Tongue (tissue), 2 donors: ENCODE data around the gene COPS7B. TPM values are rescaled to one million over a fixed set of nuclear protein-coding genes. Genes with fewer than 3 reads are reported as not detected.
A peak's percentile ranks its signal among the peaks of the same experiment; 100 is the strongest.
"Not testable (repeated sequence)": the region's sequence is repeated elsewhere in the genome, so short reads cannot be mapped to it uniquely, and the experiment has no call there.

ENCODE experiments used
- DNase-seq: peaks from one replicate; pipeline ENCODE4 v3.0.0-alpha.2; 2015
- total RNA-seq: library from RNA; depleted of rRNA; stranded (reverse); fragments of >200 nt; gene quantifications from one replicate; pipeline ENCODE4 v1.2.3, GENCODE V29; 2014

Gene COPS7B
- total RNA-seq: 22.5 TPM

DNA sequence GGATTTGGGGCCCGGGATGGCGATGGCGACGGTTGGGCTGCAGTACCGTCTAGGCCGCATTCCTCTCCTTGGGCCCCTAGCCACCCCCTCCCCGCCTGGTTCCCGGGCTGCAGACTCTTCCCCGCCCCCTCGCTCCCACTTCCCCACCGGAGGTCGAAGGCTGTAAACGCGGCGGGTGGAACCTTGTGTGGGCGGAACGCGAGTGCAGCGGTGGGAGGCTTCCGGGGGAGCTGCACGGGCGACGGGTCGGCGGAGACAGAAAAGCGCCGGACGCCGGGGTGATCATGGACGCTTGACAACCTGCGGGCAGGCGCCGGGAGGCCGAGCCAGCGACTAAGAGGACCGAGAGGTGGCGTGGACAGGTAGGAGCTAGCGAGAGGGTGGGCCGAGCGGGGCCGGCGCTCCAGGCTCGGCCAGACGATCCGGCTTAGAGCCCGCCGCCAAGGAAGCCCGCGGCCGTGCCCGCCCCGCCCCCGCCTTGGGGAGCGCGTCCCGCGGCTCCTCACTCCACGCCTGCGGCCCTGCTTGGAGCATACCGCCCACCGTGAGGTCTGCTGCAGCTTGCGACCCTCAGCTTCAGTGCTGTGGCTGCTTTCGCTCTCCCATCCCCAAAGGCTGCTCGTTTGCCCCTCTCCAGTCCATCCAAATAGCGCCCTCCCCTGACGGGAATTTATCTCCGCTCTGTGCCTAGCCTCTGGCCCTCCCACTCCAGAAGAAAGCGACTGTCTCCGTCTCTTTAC is at the start of gene COPS7B:
TSS of gene COPS7B (plus strand) at position 269 of the 740 bp plus-strand sequence. CDS start 2,126 bp downstream, outside the sequence.
- peak; percentile 91 for DNase-seq

GRCh38 chr2:231737761-231738160 is 48.5 kb upstream of the COPS7B start:
- DNase-seq: no peak

GRCh38 chr2:231743376-231744116 is 42.7 kb upstream of the COPS7B start:
- DNase-seq: no peak

GRCh38 chr2:231745303-231746038 is 40.8 kb upstream of the COPS7B start:
- no peak for DNase-seq

DNA sequence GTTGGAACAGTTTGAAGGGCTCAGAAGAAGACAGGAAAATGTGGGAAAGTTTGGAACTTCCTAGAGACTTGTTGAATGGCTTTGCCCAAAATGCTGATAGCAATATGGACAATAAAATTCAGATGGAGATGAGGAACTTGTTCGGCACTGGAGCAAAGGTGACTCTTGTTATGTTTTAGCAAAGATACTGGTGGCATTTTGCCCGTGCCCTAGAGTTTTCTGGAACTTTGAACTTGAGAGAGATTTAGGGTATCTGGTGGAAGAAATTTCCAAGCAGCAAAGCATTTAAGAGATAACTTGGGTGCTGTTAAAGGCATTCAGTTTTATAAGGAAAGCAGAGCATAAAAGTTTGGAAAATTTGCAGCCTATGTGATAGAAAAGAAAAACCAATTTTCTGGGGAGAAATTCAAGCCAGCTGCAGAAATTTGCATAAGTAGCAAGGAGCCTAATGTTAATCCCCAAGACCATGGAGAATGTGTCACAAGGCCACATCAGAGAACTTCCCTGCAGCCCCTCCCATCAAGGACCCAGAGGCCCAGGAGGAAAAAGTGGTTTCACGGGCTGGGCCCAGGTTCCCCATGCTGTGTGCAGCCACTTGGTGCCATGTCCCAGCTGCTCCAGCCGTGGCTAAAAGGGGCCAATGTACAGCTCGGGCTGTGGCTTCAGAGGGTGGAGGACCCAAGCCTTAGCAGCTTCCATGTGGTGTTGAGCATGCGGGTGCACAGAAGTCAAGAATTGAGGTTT is 37.9 kb upstream of the COPS7B start:
- not testable (repeated sequence) for DNase-seq

DNA sequence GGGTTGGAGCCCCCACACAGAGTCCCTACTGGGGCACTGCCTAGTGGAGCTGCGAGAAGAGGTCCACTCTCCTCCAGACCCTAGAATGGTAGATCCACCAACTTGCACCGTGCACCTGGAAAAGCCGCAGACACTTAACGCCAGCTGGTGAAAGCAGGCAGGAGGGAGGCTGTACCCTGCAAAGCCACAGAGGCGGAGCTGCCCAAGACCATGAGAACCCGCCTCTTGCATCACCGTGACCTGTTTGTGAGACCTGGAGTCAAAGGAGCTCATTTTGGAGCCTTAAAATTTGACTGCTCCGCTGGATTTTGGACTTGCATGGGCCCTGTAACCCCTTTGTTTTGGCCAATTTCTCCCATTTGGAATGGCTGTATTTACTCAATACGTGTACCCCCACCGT is 37.2 kb upstream of the COPS7B start:
- not testable (repeated sequence) for DNase-seq

- DNase-seq: no peak
Measured at GRCh38 chr2:231751042-231751815, 35.0 kb upstream of the COPS7B start.

GRCh38 chr2:231752061-231752460 is 34.2 kb upstream of the COPS7B start:
- no peak for DNase-seq

DNA sequence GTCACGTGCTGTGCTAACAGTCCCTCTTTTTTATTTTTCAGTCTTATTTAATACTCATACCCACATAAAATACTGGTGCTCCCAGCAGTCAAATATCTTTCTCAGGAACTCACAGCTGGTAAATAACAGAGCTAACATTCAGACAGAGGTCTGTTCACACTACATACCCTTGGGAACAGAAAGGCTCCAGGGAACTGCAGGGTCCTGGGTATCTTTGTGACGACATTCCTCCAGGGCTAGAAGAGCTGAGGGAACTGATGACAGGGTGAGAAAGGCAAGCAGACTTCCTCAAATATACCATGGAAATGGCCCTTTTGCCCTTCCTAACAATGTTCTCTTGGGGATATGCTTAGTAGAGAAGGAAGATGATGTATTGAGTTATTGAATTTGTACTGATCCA is 24.5 kb upstream of the COPS7B start:
- DNase-seq: no peak

- DNase-seq: no peak
Measured at GRCh38 chr2:231764124-231764523, 22.1 kb upstream of the COPS7B start.

DNA sequence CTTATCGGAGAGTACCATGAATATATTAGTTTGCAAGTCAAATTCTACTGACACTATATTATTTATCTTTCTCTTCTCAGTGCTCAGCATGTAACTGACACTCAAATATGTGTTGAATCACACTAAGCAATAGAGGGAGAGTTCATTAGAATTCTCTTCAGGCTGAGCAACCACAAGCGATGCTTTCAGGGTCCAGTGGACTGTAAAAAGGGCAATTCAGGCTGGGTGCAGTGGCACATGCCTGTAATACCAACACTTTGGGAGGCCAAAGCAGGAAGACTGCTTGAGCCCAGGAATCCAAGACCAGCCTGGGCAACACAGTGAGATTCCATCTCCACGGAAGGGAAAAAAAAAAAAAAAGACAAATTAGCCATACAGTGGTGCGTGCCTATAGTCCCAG is 21.5 kb upstream of the COPS7B start:
- no peak for DNase-seq

DNA sequence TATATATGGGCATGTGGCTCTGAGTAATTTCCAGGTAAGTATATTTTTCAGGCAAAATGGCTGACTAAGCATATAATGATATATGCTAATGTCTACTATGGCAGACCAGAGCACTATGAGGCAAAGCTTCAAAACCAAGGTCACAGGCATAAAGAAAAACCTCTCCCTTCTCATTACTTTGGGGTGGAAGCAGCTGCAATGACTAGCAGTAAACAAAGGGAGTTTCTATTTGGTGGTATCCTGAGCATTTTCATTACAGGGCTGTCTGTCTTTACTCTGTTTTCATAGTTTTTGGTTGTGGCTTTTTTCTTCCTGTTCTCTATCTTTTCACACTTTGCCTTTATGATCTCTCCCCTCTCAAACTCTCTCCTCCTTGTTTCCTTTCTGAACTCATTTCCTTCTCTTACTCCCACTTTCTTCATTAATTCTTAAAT is 20.7 kb upstream of the COPS7B start:
- no peak for DNase-seq

DNA sequence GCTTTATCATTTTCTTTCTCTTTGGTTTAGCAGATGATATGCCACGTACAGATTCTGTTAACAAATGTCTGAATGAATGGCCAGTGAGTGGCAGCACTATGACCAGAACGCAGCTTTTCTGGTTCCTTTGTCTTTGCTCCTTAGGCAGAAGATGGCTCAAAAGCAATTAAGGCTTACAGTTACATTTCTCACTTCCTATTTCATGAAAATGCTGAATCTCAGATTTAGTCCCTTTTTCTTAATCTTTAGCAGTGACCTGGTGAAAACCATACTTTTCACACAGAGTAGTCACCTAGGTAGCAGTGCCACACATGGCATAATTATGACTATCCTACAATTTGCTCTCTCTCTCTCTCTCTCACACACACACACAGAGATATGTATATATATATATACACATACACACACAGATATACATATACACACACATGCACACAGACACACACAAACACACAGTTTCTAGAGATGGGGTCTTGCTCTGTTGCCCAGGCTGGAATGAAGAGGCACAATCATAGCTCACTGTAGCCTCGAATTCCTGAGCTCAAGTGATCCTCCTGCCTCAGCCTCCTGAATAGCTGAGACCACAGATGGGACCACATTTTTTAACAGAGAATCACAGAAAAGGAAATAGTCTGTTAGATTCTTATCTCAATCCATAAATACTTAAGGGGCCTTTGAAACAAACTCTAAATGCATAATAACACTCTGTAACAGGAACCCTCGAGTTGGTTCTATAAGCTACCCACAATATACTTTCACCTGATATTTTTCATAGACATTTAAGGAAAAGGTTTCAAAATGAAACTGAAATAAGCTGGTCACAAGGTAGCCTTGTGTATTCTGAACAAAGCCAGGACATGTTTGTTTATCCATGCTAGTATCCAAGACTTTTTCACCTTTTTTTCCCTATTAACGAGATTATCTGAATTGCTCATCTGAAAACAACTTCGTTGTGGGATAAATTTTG is 16.8 kb upstream of the COPS7B start:
- DNase-seq: no peak

DNA sequence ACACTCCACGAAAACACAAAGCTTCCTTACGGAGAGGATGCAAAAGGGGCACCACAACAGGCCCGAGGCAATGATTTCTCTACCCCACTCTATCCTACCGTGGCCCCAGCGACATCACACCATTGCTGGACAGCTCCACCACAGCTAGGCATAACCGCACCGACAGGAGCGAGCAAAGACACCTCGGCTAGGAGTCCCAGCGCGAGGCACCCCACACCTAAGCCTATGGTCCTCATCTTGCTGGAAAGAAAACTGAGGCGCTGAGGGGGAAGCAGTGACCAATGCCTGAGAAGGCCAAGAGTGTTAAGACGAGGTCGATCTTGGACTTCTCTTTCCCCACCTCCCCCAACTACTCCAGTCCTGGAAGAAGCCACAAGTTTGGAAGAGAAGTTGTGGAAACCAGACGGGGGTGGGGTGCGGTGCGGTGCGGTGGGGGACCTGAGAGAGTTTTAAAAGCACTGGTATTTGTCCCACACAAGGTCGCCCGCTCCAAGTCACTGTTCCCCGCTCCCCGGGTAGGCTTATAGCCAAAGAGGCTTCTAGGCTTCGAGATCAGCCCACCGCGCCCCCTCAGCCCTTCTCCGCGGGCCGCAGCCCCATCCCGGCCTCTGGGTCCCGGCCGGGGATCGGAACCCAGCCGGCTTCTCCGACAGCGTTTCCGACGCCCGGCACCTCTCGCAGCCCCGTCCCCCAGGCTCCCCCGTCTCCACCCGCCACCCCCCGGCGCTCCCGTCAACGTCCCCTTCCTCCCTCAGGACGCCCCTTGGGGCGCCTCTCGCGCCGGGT is 5.9 kb upstream of the COPS7B start:
- DNase-seq: peak; percentile 31

GRCh38 chr2:231780909-231781797 is 5.1 kb upstream of the COPS7B start, which contains the start of gene PDE6D:
TSS of gene PDE6D (minus strand) at chr2:231781282. CDS start at chr2:231781114, 168 bp downstream.
- peak; percentile 99 for DNase-seq

- peak; percentile 17 for DNase-seq
Measured at GRCh38 chr2:231781798-231782726, 4.2 kb upstream of the COPS7B start.

- no peak for DNase-seq
Measured at GRCh38 chr2:231785413-231785812, 832 bp upstream of the COPS7B start.
